Testis (tissue), 3 donors: ENCODE results near the gene IFTAP. TPM values are rescaled to one million over a fixed set of nuclear protein-coding genes. Genes with fewer than 3 reads are reported as not detected.

Source experiments
- DNase-seq: peaks from one replicate; pipeline ENCODE4 v3.0.0-alpha.2; 2019
- H3K27ac ChIP-seq, 2 donors: fragments of 200-600 bp; sonication (generic); one replicate each; pipeline ENCODE4 v1.5.1; 2019
- H3K27me3 ChIP-seq: fragments of 200-600 bp; sonication (generic); one replicate; pipeline ENCODE4 v1.5.1; 2019
- H3K36me3 ChIP-seq: fragments of 200-600 bp; sonication (generic); one replicate; pipeline ENCODE4 v1.5.1; 2017; ENCODE audit warnings: low read depth; ENCODE audit errors: missing control alignments
- H3K4me1 ChIP-seq: fragments of 200-600 bp; sonication (generic); one replicate; pipeline ENCODE4 v1.5.1; 2019
- H3K4me3 ChIP-seq, 2 donors: fragments of 200-600 bp; sonication (generic); one replicate each; pipeline ENCODE4 v1.5.1; 2017 to 2019
- H3K9me3 ChIP-seq: fragments of 200-600 bp; sonication (generic); one replicate; pipeline ENCODE4 v1.5.1; 2017
- POLR2A ChIP-seq: fragments of 450-650 bp; IDR thresholded peaks from one replicate; pipeline ENCODE4 v1.6.1; 2017; ENCODE audit warnings: antibody characterized with exemption, mild to moderate bottlenecking, moderate library complexity
- WGBS, 2 donors: methylation state at CpG; one replicate each; pipeline ENCODE4 v1.1.5; 2018; 5-methylcytosine and 5-hydroxymethylcytosine counted together
- intact Hi-C: fragments of 100-400 bp; cut with DNase I; formaldehyde crosslinking; loops from one replicate; pipeline ENCODE4 v1.15.1; 2023; ENCODE audit warnings: low total_unique reads
- polyA plus RNA-seq: library from polyadenylated mRNA; stranded (reverse); fragments of 350-450 nt; fragmentation: Illumina TruSeq; extraction: RNeasy Lipid Tissue Mini Kit (QIAGEN cat#74804); gene quantifications from one replicate; pipeline ENCODE4 v1.2.3, GENCODE V29; 2014; ENCODE audit warnings: low read depth, low replicate concordance; ENCODE audit not compliant: insufficient read depth
- total RNA-seq, 2 donors: library from RNA; depleted of rRNA; stranded (reverse); fragments of >200 nt; gene quantifications; one replicate each; pipeline ENCODE4 v1.2.3, GENCODE V29; 2016
- TF ChIP-seq, protein P1 (sequence below), 3 experiments: fragments of 450-650 bp in 2 of 3; fragments of 200-600 bp in 1 of 3; sonication (generic) in 1 of 3; IDR thresholded peaks; one replicate each; pipeline ENCODE4 v1.5.1; 2016 to 2019; ENCODE audit warnings: antibody characterized with exemption in 3 of 3, mild to moderate bottlenecking in 2 of 3, moderate library complexity in 1 of 3

IFTAP gene
- total and polyA plus RNA-seq, 3 donors from 2014 or later: 42.1 to 105 (median 42.4) TPM

DNA sequence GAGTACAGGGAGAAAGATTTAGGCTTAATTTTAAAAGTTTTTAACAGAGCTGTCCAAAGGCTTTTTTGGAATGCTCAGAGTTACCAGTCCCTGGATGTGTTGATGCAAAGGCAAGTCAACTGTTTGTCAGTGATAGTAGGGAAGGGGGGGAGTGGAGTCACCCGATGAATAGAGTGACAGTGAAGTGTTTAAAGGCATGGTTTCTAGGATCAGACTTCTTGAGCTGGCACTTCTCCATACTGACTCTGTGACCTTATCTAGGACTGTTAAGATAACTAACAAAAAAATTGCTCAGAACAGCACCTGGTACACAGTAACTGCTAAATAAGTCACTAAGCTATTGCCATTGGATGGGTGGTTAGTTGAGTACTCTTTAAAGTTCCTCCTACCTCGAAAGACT, 15.1 kb downstream of the IFTAP start:
- intact Hi-C loops: no loop called here
- no peak for TF ChIP-seq POLR2A
- TF ChIP-seq, protein P1, sequence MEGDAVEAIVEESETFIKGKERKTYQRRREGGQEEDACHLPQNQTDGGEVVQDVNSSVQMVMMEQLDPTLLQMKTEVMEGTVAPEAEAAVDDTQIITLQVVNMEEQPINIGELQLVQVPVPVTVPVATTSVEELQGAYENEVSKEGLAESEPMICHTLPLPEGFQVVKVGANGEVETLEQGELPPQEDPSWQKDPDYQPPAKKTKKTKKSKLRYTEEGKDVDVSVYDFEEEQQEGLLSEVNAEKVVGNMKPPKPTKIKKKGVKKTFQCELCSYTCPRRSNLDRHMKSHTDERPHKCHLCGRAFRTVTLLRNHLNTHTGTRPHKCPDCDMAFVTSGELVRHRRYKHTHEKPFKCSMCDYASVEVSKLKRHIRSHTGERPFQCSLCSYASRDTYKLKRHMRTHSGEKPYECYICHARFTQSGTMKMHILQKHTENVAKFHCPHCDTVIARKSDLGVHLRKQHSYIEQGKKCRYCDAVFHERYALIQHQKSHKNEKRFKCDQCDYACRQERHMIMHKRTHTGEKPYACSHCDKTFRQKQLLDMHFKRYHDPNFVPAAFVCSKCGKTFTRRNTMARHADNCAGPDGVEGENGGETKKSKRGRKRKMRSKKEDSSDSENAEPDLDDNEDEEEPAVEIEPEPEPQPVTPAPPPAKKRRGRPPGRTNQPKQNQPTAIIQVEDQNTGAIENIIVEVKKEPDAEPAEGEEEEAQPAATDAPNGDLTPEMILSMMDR (IDR thresholded peaks at IDR 0.05): no peak
- Histone ChIP-seq H3K4me3 (no peak overlapping the region), H3K4me1 (no peaks in the 10 kb centered on the region), H3K27ac (no peak overlapping the region), H3K27me3 (no peaks in the 10 kb centered on the region), H3K36me3 (no peaks in the 10 kb centered on the region), H3K9me3 (no peaks in the 10 kb centered on the region)
- no peak for DNase-seq
- WGBS, 2 donors: 86 to 88% methylated on average over 2 of the region's 2 CpGs

GRCh38 chr11:36615826-36616225, 21.5 kb downstream of the IFTAP start:
- no peak for TF ChIP-seq POLR2A
- TF ChIP-seq, protein P1 (IDR thresholded peaks at IDR 0.05): no peak
- no peaks in the 10 kb centered on the region for H3K36me3 ChIP-seq
- H3K27me3 ChIP-seq: no peaks in the 10 kb centered on the region
- intact Hi-C loops: no loop called here
- no peaks in the 10 kb centered on the region for H3K9me3 ChIP-seq
- no peak overlapping the region for H3K27ac ChIP-seq
- no peak overlapping the region for H3K4me3 ChIP-seq
- H3K4me1 ChIP-seq: no peaks in the 10 kb centered on the region
- DNase-seq: no peak
- WGBS, 2 donors: 86 to 97% methylated on average over 3 of the region's 3 CpGs

- Histone ChIP-seq H3K4me1 (no peaks in the 10 kb centered on the region), H3K9me3 (no peaks in the 10 kb centered on the region), H3K4me3 (no peak overlapping the region), H3K27me3 (no peaks in the 10 kb centered on the region), H3K36me3 (no peaks in the 10 kb centered on the region), H3K27ac (no peak overlapping the region)
- no peak for DNase-seq
- WGBS, 2 donors: 81 to 84% methylated on average over 6 of the region's 6 CpGs
- TF ChIP-seq POLR2A: no peak
- TF ChIP-seq, protein P1 (IDR thresholded peaks at IDR 0.05): no peak
- intact Hi-C loops: no loop called here
These were observed 23.5 kb downstream of the IFTAP start for GRCh38 chr11:36617543-36618362.

DNA sequence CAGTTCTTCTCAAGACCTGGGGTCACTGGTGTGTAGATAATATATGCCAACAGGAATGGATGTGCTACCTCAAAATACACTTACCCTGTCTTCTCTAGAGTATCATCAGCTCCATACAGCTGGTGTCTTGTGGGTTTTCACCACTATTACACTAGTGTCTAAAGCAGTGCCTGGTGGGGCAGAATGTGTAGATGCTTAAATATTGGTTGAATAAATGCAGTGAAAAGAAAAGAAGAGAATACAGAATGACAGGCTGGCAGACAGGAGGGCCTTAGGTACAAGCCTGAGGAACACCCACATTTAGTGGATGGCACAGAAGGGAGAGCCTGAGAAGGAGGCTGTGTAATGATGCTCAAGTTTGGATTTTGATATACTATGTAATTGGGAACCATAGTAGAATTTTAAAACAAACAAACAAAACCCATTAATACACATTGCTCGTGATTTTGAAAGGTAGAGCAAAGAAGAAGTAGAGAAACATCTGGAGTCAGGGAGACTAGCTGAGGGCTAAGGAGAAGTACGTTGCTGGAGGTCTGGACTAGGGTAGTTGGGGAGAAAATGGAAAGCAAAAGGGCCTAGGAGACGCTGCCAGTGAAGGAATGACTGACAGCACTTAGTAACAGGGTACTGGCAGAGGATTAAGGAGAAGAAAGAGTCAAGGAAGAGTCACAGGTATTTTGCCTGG, 24.2 kb downstream of the IFTAP start:
- Histone ChIP-seq H3K4me1 (no peaks in the 10 kb centered on the region), H3K4me3 (no peak overlapping the region), H3K27ac (no peak overlapping the region), H3K36me3 (no peaks in the 10 kb centered on the region), H3K9me3 (no peaks in the 10 kb centered on the region), H3K27me3 (no peaks in the 10 kb centered on the region)
- no peak for DNase-seq
- intact Hi-C loops: no loop called here
- WGBS, 2 donors: 79 to 82% methylated on average over 3 of the region's 3 CpGs
- TF ChIP-seq, protein P1 (IDR thresholded peaks at IDR 0.05): no peak
- TF ChIP-seq POLR2A: no peak
